Mucosa of descending colon (tissue), 3 donors: ENCODE measurements around the gene SIX5. TPM values are rescaled to one million over a fixed set of nuclear protein-coding genes. Genes with fewer than 3 reads are reported as not detected.
"Not testable (repeated sequence)": the region's sequence is repeated elsewhere in the genome, so short reads cannot be mapped to it uniquely, and the experiment has no call there.

ENCODE experiments used
- ATAC-seq: fragments of 200-7000 bp; cut with Tn5 transposase; one replicate; pipeline ENCODE4 v1.9.1; 2020; ENCODE audit warnings: mild to moderate bottlenecking, moderate library complexity
- DNase-seq, 3 donors: peaks; one replicate each; pipeline ENCODE4 v3.0.0-alpha.2; 2020
- H3K36me3 ChIP-seq: fragments of 200-600 bp; one replicate; pipeline ENCODE4 v1.8.0; 2021; ENCODE audit warnings: low read depth, mild to moderate bottlenecking
- H3K4me1 ChIP-seq: fragments of 200-600 bp; one replicate; pipeline ENCODE4 v1.8.0; 2021; ENCODE audit warnings: low read depth, mild to moderate bottlenecking
- H3K4me3 ChIP-seq: fragments of 200-600 bp; one replicate; pipeline ENCODE4 v1.8.0; 2021; ENCODE audit warnings: mild to moderate bottlenecking
- H3K9me3 ChIP-seq: fragments of 200-600 bp; one replicate; pipeline ENCODE4 v1.8.0; 2021; ENCODE audit warnings: mild to moderate bottlenecking
- CTCF ChIP-seq: fragments of 200-600 bp; IDR thresholded peaks from one replicate; pipeline ENCODE4 v1.8.0; 2022; ENCODE audit warnings: antibody characterized with exemption, mild to moderate bottlenecking
- intact Hi-C, 2 donors: fragments of 100-400 bp; cut with DNase I in 1 of 2; cut with micrococcal nuclease in 1 of 2; formaldehyde crosslinking; loops; one replicate each; pipeline versions ENCODE4 v1.11.0 to v1.11.1; 2022; cut with DNase I, micrococcal nuclease
- total RNA-seq, 3 donors: library from RNA; stranded (reverse); fragmentation: NEBNext Ultra II Directional in 2 of 3; extraction: Animal tissue kit (Norgen Biotek cat#: 25700) in 2 of 3; gene quantifications; one replicate each; pipeline versions ENCODE4 v1.2.1 to v1.2.4, GENCODE V29; 2021 to 2023
- donor health status: DM: no; HTN: no; CAD: no; lungs with moderate emphysema.
- donor health status: DM: no; HTN: no; CAD: no.
- donor health status: DM: no; HTN: yes; CAD: no.

SIX5 gene
- total RNA-seq, 3 donors from 2014 or later, result 9.6 to 35.6 (median 11.1) TPM

GRCh38 chr19:45805719-45806118 is 36.7 kb upstream of the SIX5 start:
- intact Hi-C loops, result no loop called here
- ATAC-seq (no peak), DNase-seq (no peak)
- TF ChIP-seq CTCF, result no peak
- H3K4me1 ChIP-seq, result no peaks in the 10 kb centered on the region
- H3K9me3 ChIP-seq, result no peaks in the 10 kb centered on the region
- no peak overlapping the region for H3K4me3 ChIP-seq
- H3K36me3 ChIP-seq, result no peaks in the 10 kb centered on the region

- no peak for ATAC-seq
- H3K9me3 ChIP-seq, result no peaks in the 10 kb centered on the region
- TF ChIP-seq CTCF, result no peak
- no peaks in the 10 kb centered on the region for H3K4me1 ChIP-seq
- intact Hi-C loops, result no loop called here
- no peaks in the 10 kb centered on the region for H3K36me3 ChIP-seq
- DNase-seq, result no peak
- no peak overlapping the region for H3K4me3 ChIP-seq
Measured at GRCh38 chr19:45804959-45805230, 35.8 kb upstream of the SIX5 start.

- no peak for DNase-seq
- TF ChIP-seq CTCF, result no peak
- no peaks in the 10 kb centered on the region for H3K4me1 ChIP-seq
- ATAC-seq, result no peak
- intact Hi-C loops, result no loop called here
- H3K9me3 ChIP-seq, result no peaks in the 10 kb centered on the region
- H3K4me3 ChIP-seq, result no peak overlapping the region
- no peaks in the 10 kb centered on the region for H3K36me3 ChIP-seq
Measured at GRCh38 chr19:45804140-45804958, 35.3 kb upstream of the SIX5 start.

- Histone ChIP-seq H3K4me3 (no peak overlapping the region), H3K36me3 (no peaks in the 10 kb centered on the region), H3K4me1 (no peaks in the 10 kb centered on the region), H3K9me3 (no peaks in the 10 kb centered on the region)
- intact Hi-C loops, result no loop called here
- DNase-seq (no peak), ATAC-seq (no peak)
- no peak for TF ChIP-seq CTCF
Measured at GRCh38 chr19:45801603-45802175, 32.6 kb upstream of the SIX5 start.

- intact Hi-C loops, result no loop called here
- ATAC-seq (no peak), DNase-seq (no peak)
- Histone ChIP-seq H3K36me3 (no peaks in the 10 kb centered on the region), H3K4me3 (no peak overlapping the region), H3K9me3 (no peaks in the 10 kb centered on the region), H3K4me1 (no peaks in the 10 kb centered on the region)
- no peak for TF ChIP-seq CTCF
Measured at GRCh38 chr19:45800070-45800553, 31.1 kb upstream of the SIX5 start.

- ATAC-seq, result not testable (repeated sequence)
Measured at GRCh38 chr19:45799541-45799940, 30.5 kb upstream of the SIX5 start.

More at GRCh38 chr19:45799541-45799940, 30.5 kb upstream of the SIX5 start:
- intact Hi-C loops, DNase-seq, H3K4me3 ChIP-seq, H3K9me3 ChIP-seq, H3K4me1 ChIP-seq, H3K36me3 ChIP-seq: not testable (repeated sequence)
